GM12878 (cell line): ENCODE results near the gene CLDN15. TPM values are rescaled to one million over a fixed set of nuclear protein-coding genes. Genes with fewer than 3 reads are reported as not detected.
"Not testable (repeated sequence)": the region's sequence is repeated elsewhere in the genome, so short reads cannot be mapped to it uniquely, and the experiment has no call there.

Experiments
- ATAC-seq: fragments of 200-7000 bp; cut with Tn5 transposase; 3 replicates; pipeline ENCODE4 v1.9.1; 2020; ENCODE audit warnings: mild to moderate bottlenecking, moderate library complexity
- BruUV-seq: library from RNA; stranded (reverse); fragments of 400-500 nt; replicated peaks from 2 replicates; lab custom pipeline; 2021; lab: Mats Ljungman, UMichigan
- CTCF ChIA-PET: fragments of 300-600 bp; sonication (Branson Sonifier 250); formaldehyde crosslinking; extraction: SDS; loops from one replicate; lab custom pipeline; 2021; ENCODE audit warnings: inconsistent platforms; lab: Yijun Ruan, JAX
- POLR2A ChIA-PET: fragments of 350-600 bp; formaldehyde crosslinking; extraction: SDS; loops from one replicate; lab custom pipeline; 2021; ENCODE audit warnings: inconsistent platforms; lab: Charles Lee
- RAD21 ChIA-PET: fragments of 300-600 bp; sonication (Branson Sonifier 250); formaldehyde crosslinking; loops from one replicate; lab custom pipeline; 2023; ENCODE audit warnings: antibody characterized with exemption; ENCODE audit not compliant: unreplicated experiment; lab: Charles Lee
- SMC1A ChIA-PET: fragments of 300-600 bp; sonication (Branson Sonifier 250); formaldehyde crosslinking; loops from one replicate; lab custom pipeline; 2023; ENCODE audit not compliant: unreplicated experiment, uncharacterized antibody; lab: Charles Lee
- DNase-seq: peaks from one replicate; pipeline ENCODE4 v3.0.0-alpha.2; 2011; ENCODE audit warnings: low read depth, low spot score
- FAIRE-seq: peaks from 3 replicates; lab custom pipeline; 2011; peaks lifted over from hg19 to GRCh38; lab: Jason Lieb, UNC
- H2AFZ ChIP-seq: 2 replicates; pipeline ENCODE4 v1.6.0; 2011; ENCODE audit warnings: low read depth, low read length, control low read depth; ENCODE audit not compliant: control insufficient read depth
- H3K27ac ChIP-seq: 2 replicates; pipeline ENCODE4 v1.5.1; 2011; ENCODE audit warnings: control low read depth; ENCODE audit not compliant: control insufficient read depth, insufficient read depth
- H3K27me3 ChIP-seq, 2 experiments: replicated peaks in 1 of 2; 2 replicates each; pipeline versions ENCODE4 v1.6.0 to v1.6.1; 2011; ENCODE audit warnings: low read length in 1 of 2; ENCODE audit not compliant: control insufficient read depth in 2 of 2, insufficient read depth in 2 of 2
- H3K36me3 ChIP-seq, 2 experiments: 2 replicates each; pipeline ENCODE4 v1.5.1; 2011; ENCODE audit warnings: low read length in 1 of 2; ENCODE audit not compliant: control insufficient read depth in 2 of 2, insufficient read depth in 2 of 2
- H3K4me1 ChIP-seq: 2 replicates; pipeline ENCODE4 v1.6.1; 2011; ENCODE audit warnings: mild to moderate bottlenecking, low read length, moderate library complexity, mixed read lengths; ENCODE audit not compliant: control insufficient read depth, insufficient read depth
- H3K4me2 ChIP-seq: 2 replicates; pipeline ENCODE4 v1.6.0; 2011; ENCODE audit warnings: control low read depth; ENCODE audit not compliant: control insufficient read depth, insufficient read depth
- H3K4me3 ChIP-seq: fragments of 200-600 bp; sonication (generic); 2 replicates; pipeline ENCODE4 v1.5.1; 2016
- H3K79me2 ChIP-seq: 2 replicates; pipeline ENCODE4 v1.6.0; 2011; ENCODE audit warnings: low read length; ENCODE audit not compliant: control insufficient read depth, insufficient read depth
- H3K9ac ChIP-seq: 2 replicates; pipeline ENCODE4 v1.8.0; 2011; ENCODE audit warnings: low read length, control low read depth, mixed read lengths; ENCODE audit not compliant: control insufficient read depth, insufficient read depth
- H3K9me3 ChIP-seq: replicated peaks from 3 replicates; pipeline ENCODE4 v1.5.1; 2011; ENCODE audit warnings: mild to moderate bottlenecking, low read length; ENCODE audit not compliant: control insufficient read depth, insufficient read depth
- H4K20me1 ChIP-seq: 2 replicates; pipeline ENCODE4 v1.6.0; 2011; ENCODE audit not compliant: control insufficient read depth, insufficient read depth
- ASH2L ChIP-seq: fragments of 300-600, 200-600 bp; sonication (generic); IDR thresholded peaks from 2 replicates; pipeline ENCODE4 v1.6.1; 2017; ENCODE audit warnings: low read depth, mild to moderate bottlenecking, borderline replicate concordance
- CBX5 ChIP-seq: sonication (generic); IDR thresholded peaks from 2 replicates; pipeline ENCODE4 v1.6.1; 2016; ENCODE audit warnings: low read depth, moderate library complexity, mild to moderate bottlenecking, inconsistent platforms
- CEBPB ChIP-seq, 2 experiments: fragments of 150-350 bp in 1 of 2; IDR thresholded peaks; 2 replicates each; pipeline ENCODE4 v1.6.1; 2012 to 2014; ENCODE audit warnings: low read depth in 2 of 2, low read length in 2 of 2, borderline replicate concordance in 1 of 2, inconsistent platforms in 1 of 2
- EED ChIP-seq: sonication (generic); IDR thresholded peaks from 2 replicates; pipeline ENCODE4 v1.6.1; 2016; ENCODE audit warnings: antibody characterized with exemption, low read depth
- IKZF2 ChIP-seq, 2 experiments: fragments of 450-650 bp; IDR thresholded peaks; 2 replicates each; pipeline ENCODE4 v1.6.1; 2017; ENCODE audit warnings: mild to moderate bottlenecking in 2 of 2, moderate library complexity in 2 of 2
- KDM1A ChIP-seq: fragments of 200-600 bp; sonication (generic); IDR thresholded peaks from 2 replicates; pipeline ENCODE4 v1.6.1; 2016; ENCODE audit warnings: borderline replicate concordance
- KLF5 ChIP-seq: fragments of 450-650 bp; IDR thresholded peaks from 2 replicates; pipeline ENCODE4 v1.6.1; 2014; ENCODE audit warnings: mild to moderate bottlenecking; ENCODE audit not compliant: partially characterized antibody
- MEF2B ChIP-seq: fragments of 450-650 bp; IDR thresholded peaks from 2 replicates; pipeline ENCODE4 v1.6.1; 2018; ENCODE audit warnings: mild to moderate bottlenecking, moderate library complexity; ENCODE audit not compliant: partially characterized antibody, poor library complexity, severe bottlenecking
- PAX5 ChIP-seq: IDR thresholded peaks from 2 replicates; pipeline ENCODE4 v1.6.1; 2011; ENCODE audit warnings: low read depth, low read length, borderline replicate concordance
- POU2F2 ChIP-seq: IDR thresholded peaks from 3 replicates; pipeline ENCODE4 v1.6.1; 2011; ENCODE audit warnings: low read depth, mild to moderate bottlenecking, low read length, borderline replicate concordance
- TAF1 ChIP-seq: IDR thresholded peaks from 2 replicates; pipeline ENCODE4 v1.6.1; 2011; ENCODE audit warnings: mild to moderate bottlenecking, low read depth, low read length, borderline replicate concordance
- TCF12 ChIP-seq: IDR thresholded peaks from 2 replicates; pipeline ENCODE4 v1.6.1; 2011; ENCODE audit warnings: low read depth, mild to moderate bottlenecking, low read length
- WRNIP1 ChIP-seq: IDR thresholded peaks from 2 replicates; pipeline ENCODE4 v1.6.1; 2011; ENCODE audit warnings: low read depth, low read length, improper control_type of control experiment, borderline replicate concordance
- ZNF274 ChIP-seq: IDR thresholded peaks from one replicate; pipeline ENCODE4 v1.8.0; 2011; ENCODE audit not compliant: insufficient read length, insufficient read depth
- WGBS: methylation state at CpG from one replicate; pipeline ENCODE4 v1.1.6; 2016; ENCODE audit warnings: low lambda C conversion rate; ENCODE audit not compliant: insufficient replicate concordance, insufficient coverage; ENCODE audit errors: missing lambda C conversion rate; 5-methylcytosine and 5-hydroxymethylcytosine counted together
- in situ Hi-C: fragments of 300-500 bp; cut with MboI; formaldehyde crosslinking; loops from 9 replicates; pipeline ENCODE4 v1.14.3; 2018; ENCODE audit warnings: mixed read lengths
- intact Hi-C: fragments of 100-400 bp; cut with micrococcal nuclease; formaldehyde crosslinking; loops from one replicate; pipeline ENCODE4 v1.14.2; 2022; ENCODE audit not compliant: unreplicated experiment
- polyA plus RNA-seq, 11 experiments: library from polyadenylated mRNA; depleted of rRNA in 4 of 11; unstranded in 6 of 11; stranded (reverse) in 5 of 11; fragments of >200 nt; fragmentation: Nextera tagmentation in 4 of 11; fragmentation: Illumina TruSeq in 1 of 11; extraction: Ambion mirVana in 4 of 11; extraction: Trizol in 1 of 11; gene quantifications; 1 replicate in 1 of 11; 2 replicates in 10 of 11; pipeline versions ENCODE4 v1.2.1 to v1.2.3, GENCODE V29; 2011 to 2016; ENCODE audit warnings: inconsistent platforms in 2 of 11, missing spikeins in 2 of 11, low read depth in 1 of 11
- total RNA-seq, 4 experiments: library from RNA; depleted of rRNA in 3 of 4; stranded (reverse); fragments of >200 nt in 3 of 4; fragmentation: Illumina TruSeq in 1 of 4; extraction: Trizol in 1 of 4; gene quantifications; 2 replicates each; pipeline versions ENCODE4 v1.2.1 to v1.2.3, GENCODE V29; 2013 to 2021
- TF ChIP-seq, protein P1 (sequence below): fragments of 450-650 bp; formaldehyde crosslinking; IDR thresholded peaks from 2 replicates; pipeline ENCODE4 v1.5.0; 2022; ENCODE audit warnings: mild to moderate bottlenecking, missing genetic modification characterization

CLDN15 gene
- total and polyA plus RNA-seq, 10 of the 15 experiments (the other 5 are each of a cell fraction or from before 2014, with no cell fraction given), result 0.47 to 15.0 (median 6.6) TPM

DNA sequence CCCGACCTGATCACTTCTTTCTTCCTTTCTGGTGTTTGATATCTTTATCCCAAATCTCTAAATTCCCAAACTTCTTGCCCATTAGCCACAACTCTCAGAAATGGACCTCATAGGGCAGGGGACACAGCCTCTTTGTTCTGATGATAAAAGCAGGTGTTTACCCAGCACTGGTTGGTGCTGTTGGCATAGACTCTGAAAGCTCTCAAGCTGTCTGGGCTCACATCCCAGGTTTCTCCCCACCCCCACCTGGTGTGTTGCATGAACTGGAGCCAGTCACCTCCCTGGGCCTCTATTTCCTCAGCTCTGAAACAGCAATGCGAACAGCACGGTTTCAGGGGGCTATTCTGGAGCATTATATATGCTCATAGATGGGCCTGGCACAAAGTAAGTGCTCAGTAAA lies 48.3 kb upstream of the CLDN15 start:
- H2AFZ ChIP-seq, H4K20me1 ChIP-seq, DNase-seq, H3K9ac ChIP-seq, BruUV-seq, H3K9me3 ChIP-seq, H3K79me2 ChIP-seq, H3K4me2 ChIP-seq, SMC1A ChIA-PET, H3K36me3 ChIP-seq, POLR2A ChIA-PET, ATAC-seq, H3K4me1 ChIP-seq, H3K27ac ChIP-seq, FAIRE-seq, H3K27me3 ChIP-seq, intact Hi-C loops, H3K4me3 ChIP-seq: not testable (repeated sequence)
- ChIA-PET CTCF (interaction anchor here (0.9 to 1.5 kb wide), 2 partner anchors 103 to 142 kb away, joined by 3 to 7 read pairs; no protein-coding TSS in a partner anchor), RAD21 (interaction anchor here (1.4 kb wide), 1 partner anchor 142 kb away, joined by 5 read pairs; no protein-coding TSS in a partner anchor)
- in situ Hi-C loops, result loop anchor here (5.0 kb wide), 1 partner anchor 1304 kb away; no protein-coding TSS in a partner anchor
- WGBS, result 24% methylated on average over 3 of the region's 3 CpGs

DNA sequence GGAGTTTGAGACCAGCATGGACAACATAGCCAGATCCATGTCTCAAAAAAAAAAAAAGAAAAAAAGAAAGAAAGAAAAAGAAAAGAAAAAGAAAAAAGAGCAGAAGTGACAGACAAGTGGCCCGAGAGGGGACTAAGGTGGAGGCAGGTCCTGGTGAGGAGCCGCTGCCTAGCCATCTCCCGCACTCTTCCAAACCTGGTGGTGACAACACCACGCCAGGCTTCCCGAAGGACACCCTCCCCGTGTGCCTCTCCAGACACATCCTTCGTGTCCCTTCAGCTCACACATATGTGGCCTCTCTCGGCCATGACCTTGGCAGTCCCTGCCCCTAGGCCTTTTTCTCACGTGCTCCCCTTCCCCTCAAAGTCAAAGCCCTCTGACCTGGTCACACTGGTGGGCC lies 47.6 kb upstream of the CLDN15 start:
- SMC1A ChIA-PET, result interaction anchor here (1.6 kb wide), 1 partner anchor 141 kb away, joined by 5 read pairs; no protein-coding TSS in a partner anchor
- H3K4me2 ChIP-seq, result no peak overlapping the region
- peaks cover 4% of the 10 kb centered on the region for H3K4me1 ChIP-seq
- BruUV-seq, result no TSS peak
- H3K36me3 ChIP-seq, result no peaks in the 10 kb centered on the region
- H3K9ac ChIP-seq, result no peak overlapping the region
- H2AFZ ChIP-seq, result no peak overlapping the region
- H3K27me3 ChIP-seq, result no peaks in the 10 kb centered on the region; a peak in 1 of 4 replicates
- no peaks in the 10 kb centered on the region for H3K79me2 ChIP-seq
- POLR2A ChIA-PET, result interaction anchor here (0.7 kb wide), 1 partner anchor 63 kb away, joined by 8 read pairs; no protein-coding TSS in a partner anchor
- no peak overlapping the region for H3K27ac ChIP-seq
- no peak for DNase-seq
- RAD21 ChIA-PET, result interaction anchor here (1.4 kb wide), 1 partner anchor 141 kb away, joined by 5 read pairs; no protein-coding TSS in a partner anchor
- ATAC-seq, result no peak
- H3K4me3 ChIP-seq, result no peak overlapping the region
- H3K9me3 ChIP-seq, result no peaks in the 10 kb centered on the region
- 45% methylated on average over 9 of the region's 9 CpGs for WGBS
- intact Hi-C loops (no loop called here), in situ Hi-C loops (loop anchor here (5.0 kb wide), 1 partner anchor 1303 kb away; no protein-coding TSS in a partner anchor)
- no peak for FAIRE-seq
- no peaks in the 10 kb centered on the region for H4K20me1 ChIP-seq
- CTCF ChIA-PET, result interaction anchor here (1.2 to 1.5 kb wide), 2 partner anchors 50 to 141 kb away, joined by 5 to 7 read pairs; no protein-coding TSS in a partner anchor
- TF ChIP-seq TCF12 (no peak), CEBPB (IDR thresholded peaks at IDR 0.05; ENCODE audit: borderline replicate concordance in 1 of 2, low read depth in 2 of 2, low read length in 2 of 2) (no peak), POU2F2 (no peak), ASH2L (no peak), IKZF2 (IDR thresholded peaks at IDR 0.05) (no peak), KDM1A (no peak), CBX5 (no peak), PAX5 (no peak), KLF5 (no peak), TAF1 (no peak), MEF2B (no peak), WRNIP1 (no peak), ZNF274 (no peak), EED (no peak)
- TF ChIP-seq, protein P1, sequence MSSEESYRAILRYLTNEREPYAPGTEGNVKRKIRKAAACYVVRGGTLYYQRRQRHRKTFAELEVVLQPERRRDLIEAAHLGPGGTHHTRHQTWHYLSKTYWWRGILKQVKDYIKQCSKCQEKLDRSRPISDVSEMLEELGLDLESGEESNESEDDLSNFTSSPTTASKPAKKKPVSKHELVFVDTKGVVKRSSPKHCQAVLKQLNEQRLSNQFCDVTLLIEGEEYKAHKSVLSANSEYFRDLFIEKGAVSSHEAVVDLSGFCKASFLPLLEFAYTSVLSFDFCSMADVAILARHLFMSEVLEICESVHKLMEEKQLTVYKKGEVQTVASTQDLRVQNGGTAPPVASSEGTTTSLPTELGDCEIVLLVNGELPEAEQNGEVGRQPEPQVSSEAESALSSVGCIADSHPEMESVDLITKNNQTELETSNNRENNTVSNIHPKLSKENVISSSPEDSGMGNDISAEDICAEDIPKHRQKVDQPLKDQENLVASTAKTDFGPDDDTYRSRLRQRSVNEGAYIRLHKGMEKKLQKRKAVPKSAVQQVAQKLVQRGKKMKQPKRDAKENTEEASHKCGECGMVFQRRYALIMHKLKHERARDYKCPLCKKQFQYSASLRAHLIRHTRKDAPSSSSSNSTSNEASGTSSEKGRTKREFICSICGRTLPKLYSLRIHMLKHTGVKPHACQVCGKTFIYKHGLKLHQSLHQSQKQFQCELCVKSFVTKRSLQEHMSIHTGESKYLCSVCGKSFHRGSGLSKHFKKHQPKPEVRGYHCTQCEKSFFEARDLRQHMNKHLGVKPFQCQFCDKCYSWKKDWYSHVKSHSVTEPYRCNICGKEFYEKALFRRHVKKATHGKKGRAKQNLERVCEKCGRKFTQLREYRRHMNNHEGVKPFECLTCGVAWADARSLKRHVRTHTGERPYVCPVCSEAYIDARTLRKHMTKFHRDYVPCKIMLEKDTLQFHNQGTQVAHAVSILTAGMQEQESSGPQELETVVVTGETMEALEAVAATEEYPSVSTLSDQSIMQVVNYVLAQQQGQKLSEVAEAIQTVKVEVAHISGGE (CRISPR knock-in tag), result no peak
